ENCODE data around the gene JAZF1.

JAZF1 gene

GRCh38 chr7:27914409-27914808 lies 266.2 kb downstream of the JAZF1 start:
- no peak for DNase-seq (ENCODE audit: low read depth, low spot score)
- no peak overlapping the region for H3K4me3 ChIP-seq (ENCODE audit: low read depth, low read length)
- in situ Hi-C loops (cut with HindIII; ENCODE audit: low sequenced_read_pairs) = no loop called here
- no peak for TF ChIP-seq CTCF (IDR thresholded peaks at IDR 0.05; ENCODE audit: low read depth, low read length)

- TF ChIP-seq CTCF (IDR thresholded peaks at IDR 0.05; ENCODE audit: low read depth, low read length) = no peak
- H3K4me3 ChIP-seq (ENCODE audit: low read depth, low read length) = no peak overlapping the region
- in situ Hi-C loops (cut with HindIII; ENCODE audit: low sequenced_read_pairs) = no loop called here
- DNase-seq (ENCODE audit: low read depth, low spot score) = no peak
Observed at GRCh38 chr7:27912751-27913150, 267.8 kb downstream of the JAZF1 start.

GRCh38 chr7:27911920-27912319 lies 268.7 kb downstream of the JAZF1 start:
- no peak for TF ChIP-seq CTCF (IDR thresholded peaks at IDR 0.05; ENCODE audit: low read depth, low read length)
- in situ Hi-C loops (cut with HindIII; ENCODE audit: low sequenced_read_pairs) = no loop called here
- DNase-seq (ENCODE audit: low read depth, low spot score) = no peak
- H3K4me3 ChIP-seq (ENCODE audit: low read depth, low read length) = no peak overlapping the region

GRCh38 chr7:27910326-27910725 lies 270.3 kb downstream of the JAZF1 start:
- in situ Hi-C loops (cut with HindIII; ENCODE audit: low sequenced_read_pairs) = no loop called here
- no peak for TF ChIP-seq CTCF (IDR thresholded peaks at IDR 0.05; ENCODE audit: low read depth, low read length)
- H3K4me3 ChIP-seq (ENCODE audit: low read depth, low read length) = no peak overlapping the region
- no peak for DNase-seq (ENCODE audit: low read depth, low spot score)

GRCh38 chr7:27908534-27909165 lies 271.9 kb downstream of the JAZF1 start:
- no peak overlapping the region for H3K4me3 ChIP-seq (ENCODE audit: low read depth, low read length)
- TF ChIP-seq CTCF (IDR thresholded peaks at IDR 0.05; ENCODE audit: low read depth, low read length) = no peak
- in situ Hi-C loops (cut with HindIII; ENCODE audit: low sequenced_read_pairs) = no loop called here
- no peak for DNase-seq (ENCODE audit: low read depth, low spot score)

GRCh38 chr7:27906385-27907091 lies 274.1 kb downstream of the JAZF1 start:
- TF ChIP-seq CTCF (IDR thresholded peaks at IDR 0.05; ENCODE audit: low read depth, low read length) = no peak
- in situ Hi-C loops (cut with HindIII; ENCODE audit: low sequenced_read_pairs) = no loop called here
- H3K4me3 ChIP-seq (ENCODE audit: low read depth, low read length) = no peak overlapping the region

More at GRCh38 chr7:27906385-27907091, 274.1 kb downstream of the JAZF1 start:
- DNase-seq (ENCODE audit: low read depth, low spot score) = no peak
